ENCODE data around the gene CLPSL2. TPM values are rescaled to one million over a fixed set of nuclear protein-coding genes. Genes with fewer than 3 reads are reported as not detected.
"Not testable (repeated sequence)": the region's sequence is repeated elsewhere in the genome, so short reads cannot be mapped to it uniquely, and the experiment has no call there.

Gene CLPSL2, protein sequence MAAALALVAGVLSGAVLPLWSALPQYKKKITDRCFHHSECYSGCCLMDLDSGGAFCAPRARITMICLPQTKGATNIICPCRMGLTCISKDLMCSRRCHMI
- not detected for total RNA-seq
- long read RNA-seq: 0 reads

GRCh38 chr6:35776364-35777215 lies at the start of gene CLPSL2:
Gene CLPSL2 (plus strand): TSS chr6:35776598. CDS start chr6:35776619, 21 bp downstream.
- intact Hi-C loops (cut with DNase I): no loop called here
- peak; percentile 70 for DNase-seq (ENCODE audit: low spot score)

- peak; percentile 83 for DNase-seq (ENCODE audit: low spot score)
- intact Hi-C loops (cut with DNase I): loop anchor here (1.0 kb wide), 2 partner anchors 39 to 125 kb away; partner anchors contain the start of gene FKBP5
These were observed 49.0 kb upstream of the CLPSL2 start for GRCh38 chr6:35727231-35727934.

- peak; percentile 95 for DNase-seq (ENCODE audit: low spot score)
- intact Hi-C loops (cut with DNase I): loop anchor here (1.0 kb wide), 2 partner anchors 40 to 126 kb away; partner anchors contain the start of gene FKBP5
These were observed 48.3 kb upstream of the CLPSL2 start for GRCh38 chr6:35727935-35728682.

- intact Hi-C loops (cut with DNase I): no loop called here
- peak; percentile 83 for DNase-seq (ENCODE audit: low spot score)
These were observed 47.4 kb upstream of the CLPSL2 start for GRCh38 chr6:35728683-35729678.

GRCh38 chr6:35729722-35730121 lies 46.7 kb upstream of the CLPSL2 start:
- DNase-seq (ENCODE audit: low spot score): no peak
- intact Hi-C loops (cut with DNase I): no loop called here

DNA sequence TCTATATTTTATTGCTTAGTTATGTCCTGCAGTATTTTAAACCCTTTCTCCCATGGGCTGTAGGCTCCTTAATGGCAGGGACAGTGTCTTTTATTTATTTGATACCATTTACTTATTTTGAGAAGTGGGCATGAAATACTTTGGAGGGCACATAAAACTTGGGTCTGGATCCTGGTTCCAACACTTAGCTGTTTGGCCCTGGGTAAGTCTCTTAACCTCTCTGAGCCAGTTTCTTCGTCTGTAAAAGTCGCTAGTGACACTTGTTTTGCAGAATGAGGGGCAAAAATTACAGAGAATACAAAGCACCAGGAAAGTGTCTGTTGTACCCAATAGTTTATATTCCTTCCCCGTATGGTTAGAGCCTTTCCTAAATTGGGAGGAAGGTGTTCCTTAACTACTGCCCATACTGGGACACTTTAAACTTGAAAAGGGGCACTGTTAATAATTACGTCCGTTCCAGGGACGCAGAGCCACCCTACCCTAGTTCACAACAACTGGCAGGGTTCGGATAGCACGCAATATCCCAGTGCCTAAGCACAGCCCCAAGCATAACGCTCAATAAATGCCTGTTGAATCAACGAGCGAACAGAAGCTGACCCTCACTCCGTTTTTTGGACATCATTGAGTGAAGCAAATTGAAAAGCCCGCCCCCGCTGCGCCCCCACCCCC lies 45.5 kb upstream of the CLPSL2 start:
- no peak for DNase-seq (ENCODE audit: low spot score)
- intact Hi-C loops (cut with DNase I): no loop called here

DNA sequence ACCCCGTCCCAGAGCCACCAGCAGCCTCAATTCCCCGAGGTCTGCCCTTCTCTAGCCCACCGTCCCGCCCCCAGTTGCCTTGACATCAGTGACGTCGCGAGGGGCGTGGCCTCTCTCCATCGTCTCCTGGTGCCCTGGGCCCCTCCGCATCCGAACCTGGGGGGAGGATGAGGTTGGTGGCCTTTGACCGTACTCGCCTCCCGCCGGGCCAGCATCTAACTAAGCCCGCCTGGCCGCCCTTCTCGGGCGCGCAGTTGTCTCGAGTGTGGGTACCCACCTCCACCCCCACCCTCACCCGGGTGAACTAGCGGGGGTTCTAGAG lies 45.0 kb upstream of the CLPSL2 start:
- DNase-seq (ENCODE audit: low spot score): peak; percentile 97
- intact Hi-C loops (cut with DNase I): no loop called here

GRCh38 chr6:35731736-35732532 lies 44.5 kb upstream of the CLPSL2 start:
- intact Hi-C loops (cut with DNase I): loop anchor here (1.0 kb wide), 1 partner anchor 131 kb away; no protein-coding TSS in a partner anchor
- DNase-seq (ENCODE audit: low spot score): peak; percentile 99

DNA sequence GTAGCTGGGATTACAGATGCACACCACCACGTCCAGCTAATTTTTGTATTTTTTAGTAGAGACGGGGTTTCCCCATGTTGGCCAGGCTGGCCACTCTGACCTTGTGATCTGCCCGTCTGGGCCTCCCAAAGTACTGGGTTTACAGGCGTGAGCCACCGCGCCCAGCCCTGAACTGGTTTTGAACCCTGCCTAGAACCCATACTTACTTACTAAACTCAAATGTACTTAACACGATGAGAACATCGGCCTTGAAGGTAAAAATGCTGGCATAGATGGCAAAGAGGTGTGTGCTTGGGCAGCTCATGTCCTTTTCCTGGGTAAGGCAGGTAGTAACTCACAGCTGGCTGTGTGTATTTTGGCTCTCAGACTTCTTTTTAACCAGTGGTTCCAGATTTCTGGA lies 42.8 kb upstream of the CLPSL2 start:
- no peak for DNase-seq (ENCODE audit: low spot score)
- intact Hi-C loops (cut with DNase I): no loop called here

GRCh38 chr6:35734319-35734718 lies 42.1 kb upstream of the CLPSL2 start:
- DNase-seq (ENCODE audit: low spot score); intact Hi-C loops (cut with DNase I): not testable (repeated sequence)

DNA sequence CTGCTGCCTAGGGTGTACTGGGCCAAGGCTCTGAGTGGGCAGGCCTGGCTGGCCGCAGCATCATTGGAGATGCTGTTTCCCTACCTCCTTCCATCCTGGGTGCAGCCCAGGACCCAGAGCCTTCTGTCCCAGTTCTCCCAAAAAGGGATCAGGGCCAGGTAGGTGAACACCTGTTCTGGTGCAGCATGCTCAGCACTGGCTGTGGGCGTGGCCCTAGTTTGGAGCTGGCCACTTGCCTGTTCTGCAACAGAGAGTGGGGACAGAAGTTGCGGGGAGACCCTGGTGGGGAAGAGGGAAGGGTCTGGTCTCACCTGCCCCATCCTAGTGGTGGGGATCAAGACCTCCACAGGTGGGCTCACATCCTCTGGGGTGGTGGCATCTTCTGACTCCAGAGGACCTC lies 40.9 kb upstream of the CLPSL2 start:
- DNase-seq (ENCODE audit: low spot score): no peak
- intact Hi-C loops (cut with DNase I): no loop called here

GRCh38 chr6:35736253-35736894 lies 40.0 kb upstream of the CLPSL2 start:
- DNase-seq (ENCODE audit: low spot score): peak; percentile 89
- intact Hi-C loops (cut with DNase I): loop anchor here (1.0 kb wide), 1 partner anchor 153 kb away; no protein-coding TSS in a partner anchor

DNA sequence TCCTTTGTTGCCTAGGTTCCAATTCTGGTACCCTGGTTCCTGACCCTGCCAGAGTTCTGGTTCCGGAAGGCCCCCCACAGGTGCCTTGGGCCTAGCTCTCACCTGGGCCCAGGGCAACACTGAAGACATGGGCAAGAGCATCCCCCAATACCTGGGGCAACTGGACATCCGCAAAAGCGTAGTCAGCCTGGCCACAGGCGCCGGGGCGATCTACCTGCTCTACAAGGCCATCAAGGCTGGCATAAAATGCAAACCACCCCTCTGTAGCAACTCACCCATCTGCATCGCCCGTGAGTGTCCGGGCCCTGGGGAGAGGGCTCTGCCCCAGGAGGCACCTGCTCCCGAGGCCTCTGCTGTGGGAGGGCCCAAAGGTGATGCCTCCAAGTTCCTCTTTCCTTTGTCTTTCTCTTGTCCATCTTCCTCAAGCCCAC lies 39.4 kb upstream of the CLPSL2 start, which contains the start of gene ARMC12:
Gene ARMC12 (plus strand): TSS at position 51 of the 431 bp plus-strand sequence. CDS start 77 bp downstream, at position 128.
- intact Hi-C loops (cut with DNase I): loop anchor here (1.0 kb wide), 2 partner anchors 154 to 214 kb away; no protein-coding TSS in a partner anchor
- DNase-seq (ENCODE audit: low spot score): no peak

- DNase-seq (ENCODE audit: low spot score): no peak
- intact Hi-C loops (cut with DNase I): loop anchor here (1.0 kb wide), 1 partner anchor 214 kb away; no protein-coding TSS in a partner anchor
These were observed 38.8 kb upstream of the CLPSL2 start for GRCh38 chr6:35737413-35738211.

GRCh38 chr6:35739645-35740524 lies 36.5 kb upstream of the CLPSL2 start:
- intact Hi-C loops (cut with DNase I): no loop called here
- DNase-seq (ENCODE audit: low spot score): no peak

Data from cardiac septum (tissue), 1 donor.